Hepatic stellate cell (primary cell): ENCODE results near the gene CMIP.
A peak's percentile ranks its signal among the peaks of the same experiment; 100 is the strongest.

Source experiments
- DNase-seq: peaks from one replicate; pipeline ENCODE4 v3.0.0; 2011; ENCODE audit warnings: low spot score

CMIP gene

GRCh38 chr16:81551151-81551808 lies 106.7 kb downstream of the CMIP start:
- peak; percentile 90 for DNase-seq

GRCh38 chr16:81551821-81552304 lies 107.3 kb downstream of the CMIP start:
- DNase-seq = peak; percentile 52

GRCh38 chr16:81552743-81553079 lies 108.1 kb downstream of the CMIP start:
- no peak for DNase-seq

GRCh38 chr16:81553080-81553813 lies 108.6 kb downstream of the CMIP start:
- DNase-seq = peak; percentile 66

- DNase-seq = no peak
These were observed 109.4 kb downstream of the CMIP start for GRCh38 chr16:81553814-81554675.

- DNase-seq = no peak
These were observed 110.4 kb downstream of the CMIP start for GRCh38 chr16:81554979-81555378.

GRCh38 chr16:81555660-81556059 lies 111.1 kb downstream of the CMIP start:
- DNase-seq = no peak

- peak; percentile 73 for DNase-seq
These were observed 112.2 kb downstream of the CMIP start for GRCh38 chr16:81556715-81557284.

GRCh38 chr16:81558077-81558443 lies 113.5 kb downstream of the CMIP start:
- no peak for DNase-seq

GRCh38 chr16:81558444-81559175 lies 114.0 kb downstream of the CMIP start:
- DNase-seq = no peak

GRCh38 chr16:81560979-81561657 lies 116.5 kb downstream of the CMIP start:
- DNase-seq = no peak

GRCh38 chr16:81562174-81562849 lies 117.7 kb downstream of the CMIP start:
- no peak for DNase-seq

- no peak for DNase-seq
These were observed 118.3 kb downstream of the CMIP start for GRCh38 chr16:81562926-81563325.

GRCh38 chr16:81564421-81564911 lies 119.9 kb downstream of the CMIP start:
- no peak for DNase-seq

GRCh38 chr16:81565321-81566028 lies 120.9 kb downstream of the CMIP start:
- no peak for DNase-seq

GRCh38 chr16:81566086-81567007 lies 121.7 kb downstream of the CMIP start:
- no peak for DNase-seq

GRCh38 chr16:81567087-81567486 lies 122.5 kb downstream of the CMIP start:
- no peak for DNase-seq

GRCh38 chr16:81567987-81568748 lies 123.6 kb downstream of the CMIP start:
- peak; percentile 85 for DNase-seq
